ENCODE data around the gene TCL1A. TPM values are rescaled to one million over a fixed set of nuclear protein-coding genes. Genes with fewer than 3 reads are reported as not detected.
"Not testable (repeated sequence)": the region's sequence is repeated elsewhere in the genome, so short reads cannot be mapped to it uniquely, and the experiment has no call there.

The TCL1A gene
- total and polyA plus RNA-seq, 2 experiments from 2014 or later, result not detected

DNA sequence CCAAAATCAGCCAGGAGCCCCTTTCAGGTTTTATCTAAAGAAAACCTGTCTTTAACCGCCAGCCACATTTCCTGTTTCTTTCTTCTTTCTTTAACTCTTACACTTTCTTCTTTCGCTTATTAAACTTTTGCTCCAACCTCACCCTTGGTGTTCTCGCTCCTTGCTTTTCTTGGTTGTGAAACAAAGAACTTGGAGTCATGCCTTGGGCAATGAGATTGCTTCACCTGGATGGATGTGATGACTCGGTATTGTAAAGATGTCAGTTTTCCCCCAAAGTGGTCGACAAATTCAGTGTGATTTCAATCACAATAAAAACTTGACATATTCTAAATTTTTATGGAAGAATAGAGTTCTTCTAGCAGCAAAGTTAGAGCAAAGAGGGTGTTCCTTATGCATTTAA is 16.2 kb upstream of the TCL1A start:
- no peaks in the 10 kb centered on the region for H3K36me3 ChIP-seq
- H3K4me3 ChIP-seq, result no peak overlapping the region
- DNase-seq (ENCODE audit: low read depth in 1 of 2, low spot score in 1 of 2), result no peak
- H3K4me1 ChIP-seq (ENCODE audit: low read depth), result no peaks in the 10 kb centered on the region
- no peak overlapping the region for H3K27ac ChIP-seq
- TF ChIP-seq CTCF (IDR thresholded peaks at IDR 0.05; ENCODE audit: low read depth, low read length), result no peak
- peaks cover 2% of the 10 kb centered on the region for H3K27me3 ChIP-seq
- no peaks in the 10 kb centered on the region for H3K9me3 ChIP-seq (ENCODE audit: low read depth)

DNA sequence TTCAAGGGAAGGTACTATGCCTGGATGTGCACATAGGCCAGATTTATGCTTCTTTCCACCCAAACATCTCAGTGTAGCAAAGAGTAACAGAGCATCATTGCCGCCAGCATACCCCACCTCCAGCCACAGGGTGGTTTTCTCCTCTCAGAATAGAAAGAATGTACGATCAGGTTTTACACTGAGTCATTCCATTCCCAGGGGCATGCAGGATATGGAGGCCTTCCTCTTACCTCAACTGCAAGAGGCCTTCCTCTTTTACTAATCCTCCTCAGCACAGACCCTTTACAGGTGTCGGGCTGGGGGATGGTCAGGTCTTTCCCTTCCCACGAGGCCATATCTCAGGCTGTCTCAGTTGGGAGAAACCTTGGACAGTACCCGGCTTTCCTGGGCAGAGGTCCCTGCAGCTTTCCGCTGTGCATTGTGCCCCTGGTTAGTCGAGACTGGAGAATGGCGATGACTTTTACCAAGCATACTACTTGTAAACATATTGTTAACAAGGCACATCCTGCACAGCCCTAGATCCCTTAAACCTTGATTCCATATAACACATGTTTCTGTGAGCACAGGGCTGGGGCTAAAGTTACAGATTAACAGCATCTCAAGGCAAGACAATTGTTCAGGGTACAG is 15.6 kb upstream of the TCL1A start:
- not testable (repeated sequence) for DNase-seq (ENCODE audit: low read depth in 1 of 2, low spot score in 1 of 2); H3K4me1 ChIP-seq (ENCODE audit: low read depth); H3K9me3 ChIP-seq (ENCODE audit: low read depth); H3K27me3 ChIP-seq; H3K36me3 ChIP-seq; H3K4me3 ChIP-seq; H3K27ac ChIP-seq

DNA sequence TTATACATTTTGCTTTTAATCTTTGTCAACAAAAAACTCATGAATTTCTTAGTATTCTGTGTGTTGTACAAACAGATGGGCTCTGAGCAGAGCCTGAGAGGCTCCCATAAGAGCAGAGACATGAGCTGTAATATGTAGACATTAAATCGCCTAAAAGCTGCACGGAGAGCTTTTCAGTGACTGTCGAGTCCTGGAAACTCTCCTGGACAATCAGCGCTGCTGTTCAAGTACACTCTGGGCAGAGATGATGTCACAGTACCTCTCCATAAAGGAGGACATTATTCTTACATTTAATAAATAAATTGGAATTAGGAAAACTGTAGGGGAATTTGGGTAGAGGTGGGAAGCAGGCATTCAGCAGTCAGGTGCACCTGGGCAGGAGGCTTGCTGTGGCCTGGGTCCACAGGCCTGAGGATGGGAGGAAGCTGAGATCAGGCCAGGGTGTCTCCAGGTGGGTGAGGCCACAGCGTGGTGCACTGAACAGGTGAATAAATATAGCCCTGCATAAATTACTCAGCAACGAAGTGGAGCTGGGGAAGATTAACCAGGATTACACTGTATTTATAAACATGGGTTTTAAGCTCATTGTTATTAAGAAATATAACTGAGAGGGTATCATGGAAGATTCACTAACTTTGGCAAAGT is 13.3 kb upstream of the TCL1A start:
- Histone ChIP-seq H3K4me1 (ENCODE audit: low read depth) (no peaks in the 10 kb centered on the region), H3K36me3 (no peaks in the 10 kb centered on the region), H3K9me3 (ENCODE audit: low read depth) (no peaks in the 10 kb centered on the region), H3K4me3 (no peak overlapping the region), H3K27ac (no peak overlapping the region), H3K27me3 (no peaks in the 10 kb centered on the region)
- TF ChIP-seq CTCF (IDR thresholded peaks at IDR 0.05; ENCODE audit: low read depth, low read length), result no peak
- DNase-seq (ENCODE audit: low read depth in 1 of 2, low spot score in 1 of 2), result no peak

- no peak for TF ChIP-seq CTCF (IDR thresholded peaks at IDR 0.05; ENCODE audit: low read depth, low read length)
- no peak overlapping the region for H3K27ac ChIP-seq
- no peak overlapping the region for H3K4me3 ChIP-seq
- no peak for DNase-seq (ENCODE audit: low read depth in 1 of 2, low spot score in 1 of 2)
- H3K36me3 ChIP-seq, result no peaks in the 10 kb centered on the region
- H3K27me3 ChIP-seq, result no peaks in the 10 kb centered on the region
- no peaks in the 10 kb centered on the region for H3K4me1 ChIP-seq (ENCODE audit: low read depth)
- H3K9me3 ChIP-seq (ENCODE audit: low read depth), result no peaks in the 10 kb centered on the region
These were observed 11.9 kb upstream of the TCL1A start for GRCh38 chr14:95725685-95726336.

DNA sequence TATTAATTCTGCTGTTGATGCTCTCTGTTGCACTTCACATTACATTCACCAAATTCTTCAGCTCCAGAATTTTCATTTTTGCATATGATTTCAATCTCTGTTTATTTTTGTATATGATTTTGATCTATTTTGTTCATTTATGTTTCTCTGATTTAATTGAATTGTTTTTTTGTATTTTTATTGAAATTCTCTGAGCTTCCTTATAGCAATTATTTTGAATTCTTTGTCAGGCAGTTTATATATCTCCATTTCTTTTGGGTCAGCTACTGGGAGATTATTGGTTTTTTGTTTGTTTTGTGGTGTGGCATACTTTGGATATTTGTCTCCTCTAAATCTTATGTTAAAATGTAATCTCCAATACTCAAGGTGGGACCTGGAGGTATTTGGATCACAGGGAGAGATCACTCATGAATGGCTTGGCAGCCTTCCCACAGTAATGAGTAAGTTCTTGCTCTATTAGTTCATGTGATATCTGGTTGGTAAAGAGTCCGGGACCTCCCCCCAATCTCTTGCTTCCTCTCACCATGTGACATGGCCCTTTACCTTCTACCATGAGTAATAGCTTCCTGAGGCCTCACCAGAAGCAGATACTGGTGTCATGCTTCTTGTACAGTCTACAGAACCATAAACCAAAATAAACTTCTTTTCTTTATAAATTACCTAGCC is 8.7 kb upstream of the TCL1A start:
- TF ChIP-seq CTCF (IDR thresholded peaks at IDR 0.05; ENCODE audit: low read depth, low read length), result no peak
- Histone ChIP-seq H3K27ac (no peak overlapping the region), H3K9me3 (ENCODE audit: low read depth) (no peaks in the 10 kb centered on the region), H3K4me3 (no peak overlapping the region), H3K27me3 (peaks cover 3% of the 10 kb centered on the region), H3K4me1 (ENCODE audit: low read depth) (no peaks in the 10 kb centered on the region), H3K36me3 (no peaks in the 10 kb centered on the region)
- no peak for DNase-seq (ENCODE audit: low read depth in 1 of 2, low spot score in 1 of 2)

DNA sequence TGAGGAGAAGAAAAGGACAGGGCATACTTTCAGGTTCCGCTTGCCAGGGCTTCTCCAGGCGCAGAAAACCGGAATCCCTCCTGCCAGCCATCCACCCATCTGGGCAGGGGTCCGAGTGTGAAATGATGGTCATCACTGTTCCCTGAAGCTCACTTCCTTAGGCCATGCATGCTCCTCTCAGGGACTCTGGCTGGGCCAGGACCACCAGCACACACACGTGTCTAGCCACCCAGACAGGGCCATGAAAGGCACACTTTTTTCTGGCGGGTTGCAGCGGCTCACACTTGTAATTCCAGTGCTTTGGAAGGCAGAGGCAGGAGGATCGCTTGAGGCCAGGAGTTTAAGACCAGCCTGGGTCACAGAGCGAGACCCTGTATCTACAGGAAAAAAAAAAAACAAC is 1.5 kb downstream of the TCL1A start:
- no peak for DNase-seq (ENCODE audit: low read depth in 1 of 2, low spot score in 1 of 2)
- Histone ChIP-seq H3K27ac (no peak overlapping the region), H3K27me3 (peaks cover 5% of the 10 kb centered on the region), H3K9me3 (ENCODE audit: low read depth) (no peaks in the 10 kb centered on the region), H3K4me3 (no peak overlapping the region), H3K4me1 (ENCODE audit: low read depth) (no peaks in the 10 kb centered on the region), H3K36me3 (no peaks in the 10 kb centered on the region)
- TF ChIP-seq CTCF (IDR thresholded peaks at IDR 0.05; ENCODE audit: low read depth, low read length), result no peak

Data from cardiac muscle cell (in vitro differentiated cells and primary cell).